Measurements from ENCODE around the gene ADAMTS4.

The ADAMTS4 gene

DNA sequence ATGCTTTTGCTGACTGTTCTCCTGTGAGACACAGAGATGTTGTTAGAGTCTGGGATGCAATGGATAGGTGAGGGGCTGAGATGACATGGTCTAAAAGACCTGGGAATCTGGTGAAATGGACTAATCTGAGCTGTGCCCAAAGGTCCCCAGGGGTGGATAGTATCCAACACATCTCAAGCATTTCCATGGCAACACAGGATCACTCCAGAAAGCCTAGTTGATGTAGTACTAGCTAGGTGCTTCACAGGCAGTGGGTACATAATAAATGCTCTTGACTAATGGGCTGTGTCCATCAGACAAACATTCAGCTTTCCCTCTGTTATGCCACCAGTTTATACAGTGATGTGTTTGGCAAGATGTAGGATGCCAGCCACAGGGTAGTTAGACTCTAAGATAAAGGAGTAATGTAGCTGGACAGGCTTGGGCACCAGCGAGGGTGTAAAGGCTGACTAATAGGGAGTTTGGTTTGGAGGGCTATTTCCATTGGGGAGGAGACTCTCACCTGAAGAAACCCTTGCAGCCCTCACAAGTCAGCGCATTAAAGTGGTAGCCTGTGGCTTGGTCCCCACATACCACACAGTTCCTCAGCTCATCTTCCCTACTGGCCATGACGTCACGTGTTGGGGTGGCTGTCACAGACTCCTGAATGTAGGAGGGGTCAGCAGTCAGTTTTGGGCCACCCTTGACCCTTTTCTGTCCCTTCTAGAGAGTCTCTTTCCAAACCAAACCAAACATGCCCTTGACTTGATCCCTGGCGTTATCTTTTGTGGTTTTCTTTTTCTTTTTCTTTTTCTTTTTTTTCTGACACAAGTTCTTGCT lies 37.3 kb upstream of the ADAMTS4 start:
- TF ChIP-seq, protein P1, sequence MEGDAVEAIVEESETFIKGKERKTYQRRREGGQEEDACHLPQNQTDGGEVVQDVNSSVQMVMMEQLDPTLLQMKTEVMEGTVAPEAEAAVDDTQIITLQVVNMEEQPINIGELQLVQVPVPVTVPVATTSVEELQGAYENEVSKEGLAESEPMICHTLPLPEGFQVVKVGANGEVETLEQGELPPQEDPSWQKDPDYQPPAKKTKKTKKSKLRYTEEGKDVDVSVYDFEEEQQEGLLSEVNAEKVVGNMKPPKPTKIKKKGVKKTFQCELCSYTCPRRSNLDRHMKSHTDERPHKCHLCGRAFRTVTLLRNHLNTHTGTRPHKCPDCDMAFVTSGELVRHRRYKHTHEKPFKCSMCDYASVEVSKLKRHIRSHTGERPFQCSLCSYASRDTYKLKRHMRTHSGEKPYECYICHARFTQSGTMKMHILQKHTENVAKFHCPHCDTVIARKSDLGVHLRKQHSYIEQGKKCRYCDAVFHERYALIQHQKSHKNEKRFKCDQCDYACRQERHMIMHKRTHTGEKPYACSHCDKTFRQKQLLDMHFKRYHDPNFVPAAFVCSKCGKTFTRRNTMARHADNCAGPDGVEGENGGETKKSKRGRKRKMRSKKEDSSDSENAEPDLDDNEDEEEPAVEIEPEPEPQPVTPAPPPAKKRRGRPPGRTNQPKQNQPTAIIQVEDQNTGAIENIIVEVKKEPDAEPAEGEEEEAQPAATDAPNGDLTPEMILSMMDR (conservative IDR thresholded peaks at IDR 0.05; ENCODE audit: low read depth): no peak

GRCh38 chr1:161233102-161233501 lies 34.2 kb upstream of the ADAMTS4 start:
- no peak overlapping the region for H3K27ac ChIP-seq
- CTCF ChIA-PET: no interaction called here
- POLR2A ChIA-PET (ENCODE audit: low non-redundant PET): no interaction called here
- TF ChIP-seq, protein P1 (conservative IDR thresholded peaks at IDR 0.05; ENCODE audit: low read depth): no peak
- no peak for DNase-seq (ENCODE audit: low spot score)

More for the DNA sequence above, 37.3 kb upstream of the ADAMTS4 start:
- ChIA-PET CTCF (interaction anchor here (0.5 to 1.4 kb wide), 6 partner anchors 8 to 146 kb away, joined by 3 to 7 read pairs (median 4); partner anchors contain the start of gene TOMM40L), POLR2A (ENCODE audit: low non-redundant PET) (no interaction called here)
- H3K27ac ChIP-seq: no peak overlapping the region
- no peak for DNase-seq (ENCODE audit: low spot score)

DNA sequence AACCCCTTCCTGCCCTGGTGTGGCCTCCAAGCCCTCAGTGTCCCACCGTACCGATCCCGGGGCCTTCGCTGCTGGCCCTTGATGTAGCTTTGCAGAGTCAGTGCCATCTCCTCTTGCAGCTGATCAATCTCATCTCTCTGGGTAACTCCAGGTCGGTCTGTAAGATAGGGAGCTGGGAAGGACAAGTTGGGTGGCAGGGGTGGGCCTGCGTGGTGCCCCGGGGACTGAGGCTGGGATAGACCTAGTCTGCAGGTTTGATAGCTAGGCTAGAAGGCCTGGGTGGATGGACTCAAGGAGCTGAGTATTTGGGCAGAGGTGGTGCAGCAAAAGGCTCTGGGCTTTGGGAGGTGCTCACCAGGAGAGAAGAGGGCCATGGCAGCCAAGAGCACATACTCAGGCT lies 31.9 kb upstream of the ADAMTS4 start:
- ChIA-PET POLR2A (ENCODE audit: low non-redundant PET) (no interaction called here), CTCF (interaction anchor here (0.6 to 1.4 kb wide), 4 partner anchors 32 to 151 kb away, joined by 3 to 4 read pairs (median 3); no protein-coding TSS in a partner anchor)
- H3K27ac ChIP-seq: 0 out of 2 replicates have a peak overlapping the region, but pooled peaks have one; percentile 11
- TF ChIP-seq, protein P1 (conservative IDR thresholded peaks at IDR 0.05; ENCODE audit: low read depth): no peak
- no peak for DNase-seq (ENCODE audit: low spot score)

- ChIA-PET CTCF (interaction anchor here (0.6 to 4.9 kb wide), 4 partner anchors 36 to 152 kb away, joined by 3 to 23 read pairs (median 6); no protein-coding TSS in a partner anchor), POLR2A (ENCODE audit: low non-redundant PET) (no interaction called here)
- H3K27ac ChIP-seq: no peak overlapping the region
- DNase-seq (ENCODE audit: low spot score): no peak
- TF ChIP-seq, protein P1 (conservative IDR thresholded peaks at IDR 0.05; ENCODE audit: low read depth): no peak
Measured at GRCh38 chr1:161229896-161230295, 31.0 kb upstream of the ADAMTS4 start.

DNA sequence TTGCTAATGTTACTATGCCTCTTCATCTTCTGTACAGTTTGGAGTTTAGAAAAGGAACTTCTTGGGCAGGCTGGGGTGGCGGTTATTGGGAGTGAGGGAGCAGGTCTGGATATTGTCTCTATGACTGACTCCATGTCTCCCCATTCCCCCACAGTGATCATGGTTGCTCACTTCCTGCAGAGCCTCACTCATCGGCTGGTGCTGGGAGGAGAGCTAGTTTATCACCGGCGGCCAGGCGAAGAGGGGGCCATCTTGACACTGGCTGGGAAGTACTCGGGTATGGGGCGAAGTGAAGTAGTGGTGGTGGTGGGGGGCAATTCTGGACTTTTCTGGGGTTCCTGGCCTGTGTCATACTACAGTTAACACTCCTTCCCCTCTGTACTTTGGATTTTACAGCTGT lies 29.2 kb upstream of the ADAMTS4 start:
- no peak for DNase-seq (ENCODE audit: low spot score)
- POLR2A ChIA-PET (ENCODE audit: low non-redundant PET): no interaction called here
- H3K27ac ChIP-seq: peak overlapping the region; percentile 69
- TF ChIP-seq, protein P1 (conservative IDR thresholded peaks at IDR 0.05; ENCODE audit: low read depth): no peak
- CTCF ChIA-PET: interaction anchor here (0.6 to 4.9 kb wide), 5 partner anchors 8 to 154 kb away, joined by 4 to 24 read pairs (median 4); no protein-coding TSS in a partner anchor

- ChIA-PET POLR2A (ENCODE audit: low non-redundant PET) (no interaction called here), CTCF (interaction anchor here (0.6 to 4.9 kb wide), 9 partner anchors 9 to 155 kb away, joined by 3 to 24 read pairs (median 4); partner anchors contain the start of gene SDHC)
- peak; percentile 67 for DNase-seq (ENCODE audit: low spot score)
- peak overlapping the region; percentile 69 for H3K27ac ChIP-seq
- TF ChIP-seq, protein P1 (conservative IDR thresholded peaks at IDR 0.05; ENCODE audit: low read depth): peak; percentile 84
Measured at GRCh38 chr1:161227196-161227871, 28.5 kb upstream of the ADAMTS4 start.
